Neuron (in vitro differentiated cells): ENCODE results near the gene DGCR8.

Source experiments
- H2AFZ ChIP-seq: one replicate; pipeline ENCODE4 v1.6.1; 2013; ENCODE audit warnings: low read depth, mild to moderate bottlenecking, inconsistent platforms, low read length, moderate library complexity
- H3K27me3 ChIP-seq: one replicate; pipeline ENCODE4 v1.6.1; 2013; ENCODE audit warnings: low read length; ENCODE audit not compliant: insufficient read depth
- H3K36me3 ChIP-seq: one replicate; pipeline ENCODE4 v1.6.1; 2013; ENCODE audit warnings: low read length; ENCODE audit not compliant: insufficient read depth
- H3K4me1 ChIP-seq: one replicate; pipeline ENCODE4 v1.6.1; 2013; ENCODE audit warnings: low read length; ENCODE audit not compliant: insufficient read depth
- H3K4me3 ChIP-seq: 2 replicates; pipeline ENCODE4 v1.5.1; 2013; ENCODE audit warnings: mild to moderate bottlenecking, low read length, moderate library complexity
- H3K9me3 ChIP-seq: one replicate; pipeline ENCODE4 v1.6.1; 2013; ENCODE audit warnings: low read length

Gene DGCR8

DNA sequence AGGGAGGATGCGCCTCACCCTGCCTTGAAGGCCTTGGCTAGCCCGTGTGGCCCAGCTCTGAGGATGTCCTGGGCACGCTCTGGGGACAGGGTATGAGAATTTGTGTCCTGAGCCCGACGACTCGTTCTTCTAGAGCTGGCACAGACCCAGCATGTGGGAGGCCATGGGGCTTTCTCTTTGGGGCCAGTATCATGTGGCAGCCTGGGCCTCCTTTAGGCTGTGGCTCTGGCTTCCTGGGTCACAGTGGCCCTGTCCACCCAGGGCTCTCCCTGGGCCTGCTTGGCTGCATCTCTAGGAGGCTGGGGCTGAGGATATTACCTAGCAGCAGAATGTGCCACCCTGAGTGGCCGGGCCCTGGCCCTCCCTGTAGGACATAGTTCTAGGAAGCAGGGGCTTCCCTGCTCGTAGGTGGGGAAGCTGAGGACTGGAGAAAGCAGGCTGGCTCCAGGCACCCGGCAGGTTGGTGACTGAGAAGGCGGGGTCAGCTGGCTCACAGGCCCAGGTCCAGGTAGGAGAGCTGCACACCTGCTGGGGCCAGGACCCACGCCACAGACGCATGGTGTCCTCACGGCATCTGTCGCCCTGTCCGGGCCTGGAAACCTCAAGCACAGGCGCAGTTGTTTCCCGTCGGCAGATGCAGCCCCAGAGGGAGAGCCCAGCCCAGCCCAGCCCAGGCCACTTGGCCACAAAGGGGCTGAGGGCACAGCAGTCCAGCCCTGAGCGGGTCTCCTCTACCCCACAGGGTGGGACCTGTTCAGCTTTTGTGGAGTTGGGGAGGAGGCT lies 64.0 kb downstream of the DGCR8 start:
- H3K27me3 ChIP-seq, result no peaks in the 10 kb centered on the region
- peaks cover 16% of the 10 kb centered on the region for H3K4me1 ChIP-seq
- no peak overlapping the region for H3K4me3 ChIP-seq
- no peaks in the 10 kb centered on the region for H3K9me3 ChIP-seq
- H2AFZ ChIP-seq, result no peak overlapping the region
- H3K36me3 ChIP-seq, result peaks cover 14% of the 10 kb centered on the region

DNA sequence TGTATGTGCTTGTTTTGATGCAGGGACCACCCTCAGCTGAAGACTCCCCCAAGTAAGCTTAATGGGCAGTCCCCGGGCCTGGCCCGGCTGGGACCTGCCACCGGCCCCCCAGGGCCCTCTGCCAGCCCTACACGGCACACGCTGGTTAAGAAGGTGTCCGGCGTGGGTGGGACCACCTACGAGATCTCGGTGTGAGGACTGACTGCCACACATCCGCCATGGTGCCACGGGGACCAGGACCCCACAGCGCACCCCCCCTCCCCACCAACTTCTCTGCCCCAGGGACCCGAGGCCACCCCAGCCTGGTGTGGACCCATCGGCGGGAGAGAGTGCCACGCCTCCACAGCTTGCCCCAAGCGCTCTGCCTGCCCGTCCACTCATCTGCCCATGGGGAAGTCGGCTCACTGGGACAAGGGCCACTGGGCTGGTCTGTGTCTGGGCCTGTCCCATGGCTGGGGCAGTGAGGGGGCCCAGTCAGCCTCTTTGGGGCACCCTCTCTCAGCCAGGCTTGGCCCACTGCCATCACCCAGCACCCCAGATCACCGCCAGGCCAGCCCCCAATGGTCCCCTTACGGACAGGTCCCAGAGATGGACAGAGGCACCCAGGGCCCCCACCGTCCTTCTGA lies 65.3 kb downstream of the DGCR8 start:
- H2AFZ ChIP-seq, result no peak overlapping the region
- peaks cover 10% of the 10 kb centered on the region for H3K36me3 ChIP-seq
- H3K4me1 ChIP-seq, result peaks cover 16% of the 10 kb centered on the region
- no peaks in the 10 kb centered on the region for H3K9me3 ChIP-seq
- H3K4me3 ChIP-seq, result no peak overlapping the region
- H3K27me3 ChIP-seq, result no peaks in the 10 kb centered on the region

DNA sequence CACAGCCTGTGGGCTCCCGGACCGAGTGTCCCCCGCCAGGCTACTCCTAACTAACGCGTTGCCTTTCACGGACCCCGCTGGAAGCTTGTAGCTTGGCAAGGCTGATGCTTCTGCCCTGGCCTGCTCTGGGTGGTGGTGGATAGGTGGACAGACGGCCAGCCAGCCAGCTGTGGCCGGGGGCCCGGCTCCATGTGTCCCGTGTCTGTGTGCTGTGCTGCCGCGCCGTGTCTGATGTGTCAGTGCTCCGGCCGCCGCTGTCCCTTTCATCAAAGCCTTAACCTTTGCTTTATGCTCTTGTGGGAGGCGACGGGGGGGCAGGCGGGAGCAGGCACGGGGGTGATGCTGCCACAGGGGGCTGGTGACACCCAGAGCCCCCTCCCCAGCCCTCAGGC lies 65.8 kb downstream of the DGCR8 start:
- Histone ChIP-seq H2AFZ (no peak overlapping the region), H3K4me3 (no peak overlapping the region), H3K4me1 (peaks cover 17% of the 10 kb centered on the region), H3K9me3 (no peaks in the 10 kb centered on the region), H3K27me3 (no peaks in the 10 kb centered on the region), H3K36me3 (peaks cover 10% of the 10 kb centered on the region)

- Histone ChIP-seq H3K4me3 (no peak overlapping the region), H2AFZ (no peak overlapping the region), H3K27me3 (no peaks in the 10 kb centered on the region), H3K4me1 (peaks cover 18% of the 10 kb centered on the region), H3K9me3 (no peaks in the 10 kb centered on the region), H3K36me3 (peaks cover 10% of the 10 kb centered on the region)
Observed at GRCh38 chr22:20146777-20147176, 66.7 kb downstream of the DGCR8 start.

GRCh38 chr22:20147237-20147988 lies 67.4 kb downstream of the DGCR8 start:
- H3K4me1 ChIP-seq, result peaks cover 18% of the 10 kb centered on the region
- no peaks in the 10 kb centered on the region for H3K9me3 ChIP-seq
- H3K36me3 ChIP-seq, result peaks cover 10% of the 10 kb centered on the region
- no peak overlapping the region for H3K4me3 ChIP-seq
- H3K27me3 ChIP-seq, result no peaks in the 10 kb centered on the region
- no peak overlapping the region for H2AFZ ChIP-seq

GRCh38 chr22:20148414-20148813 lies 68.4 kb downstream of the DGCR8 start:
- H3K27me3 ChIP-seq, result no peaks in the 10 kb centered on the region
- H3K4me3 ChIP-seq, result no peak overlapping the region
- peaks cover 18% of the 10 kb centered on the region for H3K4me1 ChIP-seq
- peaks cover 10% of the 10 kb centered on the region for H3K36me3 ChIP-seq
- H3K9me3 ChIP-seq, result no peaks in the 10 kb centered on the region
- H2AFZ ChIP-seq, result no peak overlapping the region

- peaks cover 25% of the 10 kb centered on the region for H3K4me1 ChIP-seq
- H3K4me3 ChIP-seq, result no peak overlapping the region
- H2AFZ ChIP-seq, result no peak overlapping the region
- no peaks in the 10 kb centered on the region for H3K27me3 ChIP-seq
- H3K9me3 ChIP-seq, result no peaks in the 10 kb centered on the region
- peaks cover 5% of the 10 kb centered on the region for H3K36me3 ChIP-seq
Observed at GRCh38 chr22:20149257-20150250, 69.5 kb downstream of the DGCR8 start.

DNA sequence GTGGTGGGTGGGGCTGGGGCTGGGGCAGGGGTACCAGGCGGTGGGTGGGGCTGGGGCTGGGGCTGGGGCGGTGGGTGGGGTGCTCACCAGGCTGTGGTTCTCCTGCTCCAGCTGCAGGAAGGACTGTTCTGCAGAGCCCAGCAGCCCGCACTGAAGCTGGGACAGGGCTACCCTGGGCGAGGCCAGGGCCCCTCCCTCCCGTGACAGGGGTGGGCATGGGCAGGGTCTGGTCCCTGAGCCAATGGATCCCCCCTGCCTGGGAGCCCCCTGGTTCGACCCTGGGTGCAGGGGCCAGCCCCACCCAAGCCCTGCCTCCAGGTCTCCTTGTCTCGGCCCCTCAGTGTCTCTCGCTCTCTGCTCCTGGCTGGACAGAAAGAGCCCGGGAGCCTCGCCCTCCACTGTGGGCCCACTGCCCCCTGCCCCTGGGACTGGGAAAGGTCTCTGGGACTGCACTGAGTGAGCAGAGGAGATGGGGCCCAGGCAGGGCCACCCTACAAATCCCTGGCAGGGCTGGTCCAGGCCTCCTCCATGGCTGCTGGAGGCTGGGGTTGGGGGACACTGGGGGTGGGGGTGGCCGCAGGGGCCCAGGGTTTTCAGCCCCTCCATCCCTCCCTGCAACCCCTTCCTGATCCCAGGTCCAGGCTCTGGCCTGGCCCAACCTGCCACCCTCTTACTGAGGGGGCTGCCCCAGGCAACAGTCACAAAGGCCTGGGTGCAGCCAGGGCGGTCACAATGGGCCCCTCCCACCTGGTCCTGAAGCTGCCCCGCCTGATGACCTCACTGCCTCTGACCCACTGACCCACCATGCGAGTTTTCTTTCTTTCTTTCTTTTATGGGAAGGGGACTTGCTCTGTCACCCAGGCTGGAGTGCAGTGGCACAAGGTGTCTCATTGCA lies 70.6 kb downstream of the DGCR8 start, which contains the start of gene CCDC188:
TSS of gene CCDC188 (minus strand) at position 675 of the 895 bp plus-strand sequence. CDS start at position 606, 69 bp downstream.
- no peak within 1 kb of the TSS for H3K4me3 ChIP-seq
- no peak within 1 kb of the TSS for H2AFZ ChIP-seq
- no peaks in the 10 kb centered on the region for H3K9me3 ChIP-seq
- H3K36me3 ChIP-seq, result peaks cover 1% of the 10 kb centered on the region
- H3K27me3 ChIP-seq, result no peaks in the 10 kb centered on the region
- H3K4me1 ChIP-seq, result peaks cover 33% of the 10 kb centered on the region

- Histone ChIP-seq H3K4me3 (no peak overlapping the region), H3K27me3 (no peaks in the 10 kb centered on the region), H3K9me3 (no peaks in the 10 kb centered on the region)
Observed at GRCh38 chr22:20151276-20151588, 71.2 kb downstream of the DGCR8 start.

DNA sequence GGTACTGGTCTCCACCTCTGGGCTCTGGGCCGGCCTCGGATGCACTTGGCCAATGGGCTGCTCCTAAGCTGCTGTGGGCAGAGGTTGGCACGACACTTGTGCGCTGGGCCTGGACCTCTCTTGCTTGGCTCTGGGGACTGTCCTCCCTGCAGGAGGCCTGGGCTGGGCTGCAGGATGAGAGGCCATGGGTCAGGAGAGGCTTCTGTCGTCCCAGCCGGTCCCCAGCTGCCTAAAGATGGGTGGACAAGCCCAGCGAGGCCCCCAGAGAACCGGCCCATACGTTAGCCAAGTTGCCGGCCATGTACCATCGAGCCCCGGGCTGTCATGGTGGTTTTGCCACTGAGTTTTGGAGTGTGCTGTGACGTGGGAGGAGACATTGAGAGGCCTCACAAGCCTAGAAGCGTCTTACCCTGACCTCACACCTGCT lies 72.4 kb downstream of the DGCR8 start:
- Histone ChIP-seq H3K4me1 (peaks cover 36% of the 10 kb centered on the region), H3K36me3 (no peaks in the 10 kb centered on the region), H2AFZ (no peak overlapping the region), H3K9me3 (no peaks in the 10 kb centered on the region), H3K4me3 (no peak overlapping the region), H3K27me3 (no peaks in the 10 kb centered on the region)

More at GRCh38 chr22:20151276-20151588, 71.2 kb downstream of the DGCR8 start:
- H2AFZ ChIP-seq, result no peak overlapping the region
- H3K4me1 ChIP-seq, result peaks cover 36% of the 10 kb centered on the region
- H3K36me3 ChIP-seq, result no peaks in the 10 kb centered on the region

- Histone ChIP-seq H3K4me3 (no peak overlapping the region), H3K36me3 (no peaks in the 10 kb centered on the region), H2AFZ (no peak overlapping the region), H3K9me3 (no peaks in the 10 kb centered on the region), H3K27me3 (no peaks in the 10 kb centered on the region), H3K4me1 (peaks cover 40% of the 10 kb centered on the region)
Observed at GRCh38 chr22:20153945-20154344, 73.9 kb downstream of the DGCR8 start.
